ENCODE measurements around the gene HTT.
"Not testable (repeated sequence)": the region's sequence is repeated elsewhere in the genome, so short reads cannot be mapped to it uniquely, and the experiment has no call there.

Gene HTT

GRCh38 chr4:3046162-3046561, 28.3 kb upstream of the HTT start:
- DNase-seq (ENCODE audit: low read depth, low spot score) = no peak

DNA sequence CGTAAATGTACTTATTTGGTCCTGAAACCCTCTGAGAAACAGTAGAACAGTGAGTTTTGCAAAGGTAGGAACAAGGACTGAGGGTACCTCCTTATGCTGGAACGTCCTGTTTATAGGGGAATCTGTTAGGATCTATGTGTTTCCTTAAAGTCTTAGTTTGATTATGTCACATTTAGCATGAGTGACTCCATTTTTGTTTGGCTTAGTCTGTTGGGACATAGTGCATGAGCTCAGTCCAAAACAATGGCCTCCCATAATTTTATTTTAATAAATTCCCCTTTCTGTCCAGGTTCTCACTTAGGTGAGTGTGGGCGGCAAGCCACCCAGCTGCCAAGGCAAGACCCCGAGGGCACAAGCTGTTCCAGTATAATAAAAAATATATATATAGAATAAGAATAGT, 27.9 kb upstream of the HTT start:
- no peak for DNase-seq (ENCODE audit: low read depth, low spot score)

GRCh38 chr4:3047464-3048286, 26.8 kb upstream of the HTT start:
- DNase-seq (ENCODE audit: low read depth, low spot score) = peak; percentile 45

DNA sequence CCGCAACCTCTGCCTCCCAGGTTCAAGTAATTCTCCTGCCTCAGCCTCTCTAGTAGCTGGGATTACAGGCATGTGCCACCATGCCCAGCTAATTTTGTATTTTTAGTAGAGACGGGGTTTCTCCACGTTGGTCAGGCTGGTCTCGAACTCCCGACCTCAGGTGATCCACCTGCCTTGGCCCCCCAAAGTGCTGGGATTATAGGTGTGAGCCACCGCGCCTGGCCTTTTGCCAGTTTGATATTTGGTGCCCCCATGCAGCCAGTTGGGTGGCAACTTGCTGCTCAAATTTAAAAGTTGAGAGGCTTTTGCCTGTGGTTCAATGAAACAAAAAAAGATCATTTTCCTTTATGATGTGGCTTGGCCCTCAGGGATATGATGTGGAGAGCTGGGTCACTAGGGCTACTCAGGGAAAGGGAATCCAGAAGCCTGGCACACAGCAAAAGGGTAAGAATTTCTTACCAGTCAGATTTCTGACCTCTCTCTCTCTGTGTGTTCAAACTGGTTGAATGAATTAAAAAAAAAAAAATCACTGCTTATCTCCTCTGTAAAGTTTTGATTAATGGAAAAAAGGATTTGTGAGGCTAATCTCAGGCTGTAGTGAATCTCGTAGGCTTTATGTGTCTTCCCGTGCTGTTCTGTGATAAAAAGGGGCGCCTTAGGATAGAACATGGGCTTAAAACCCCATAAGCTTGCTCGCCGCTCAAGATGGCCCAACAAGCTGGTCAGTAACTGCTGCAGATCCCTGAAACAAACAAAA, 23.2 kb upstream of the HTT start:
- DNase-seq (ENCODE audit: low read depth, low spot score) = not testable (repeated sequence)

DNA sequence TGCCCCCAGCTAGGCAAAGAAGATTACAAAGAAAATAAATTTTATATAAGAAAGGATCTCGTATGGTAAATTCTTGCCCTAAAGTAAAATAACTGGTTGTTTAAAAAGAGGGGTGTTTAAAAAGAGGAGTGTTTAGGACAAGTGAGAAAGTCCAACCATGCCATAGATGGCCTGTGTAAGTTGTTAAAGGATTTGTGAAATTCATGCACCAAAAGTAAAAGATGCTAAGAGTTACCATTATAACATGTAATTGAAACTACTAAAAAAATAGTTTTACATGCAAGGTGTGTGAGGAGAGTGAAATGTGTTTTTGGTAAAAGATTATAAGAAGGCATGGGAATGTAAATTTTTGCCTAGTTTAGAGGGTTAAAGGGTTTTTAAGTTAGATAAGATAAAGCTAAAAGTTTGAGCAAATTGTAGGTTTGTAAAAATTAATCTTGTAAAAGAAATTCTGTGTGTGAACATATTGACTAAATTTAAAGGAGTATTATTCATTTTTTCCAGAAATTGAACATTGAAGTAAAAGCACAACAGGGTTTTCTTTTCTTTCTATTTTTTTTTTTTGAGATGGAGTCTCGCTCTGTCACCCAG, 20.2 kb upstream of the HTT start:
- no peak for DNase-seq (ENCODE audit: low read depth, low spot score)

DNA sequence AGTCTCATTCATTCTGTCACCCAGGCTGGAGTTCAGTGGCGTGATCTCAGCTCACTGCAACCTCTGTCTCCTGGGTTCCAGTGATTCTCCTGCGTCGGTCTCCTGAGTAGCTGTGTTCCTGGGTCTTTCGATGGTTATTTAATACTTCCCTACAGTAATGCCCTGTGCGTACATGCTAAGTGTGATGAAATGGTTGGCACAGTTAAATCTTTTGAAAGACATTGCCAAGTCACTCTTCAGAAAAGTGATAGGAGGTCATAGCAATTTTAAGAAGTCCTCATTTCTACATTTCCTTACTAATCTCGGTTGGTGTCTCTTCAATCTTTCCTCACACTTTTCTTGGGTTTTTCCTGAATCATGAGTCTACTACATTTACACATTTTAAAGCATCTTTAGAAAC, 14.5 kb upstream of the HTT start:
- DNase-seq (ENCODE audit: low read depth, low spot score) = no peak

DNA sequence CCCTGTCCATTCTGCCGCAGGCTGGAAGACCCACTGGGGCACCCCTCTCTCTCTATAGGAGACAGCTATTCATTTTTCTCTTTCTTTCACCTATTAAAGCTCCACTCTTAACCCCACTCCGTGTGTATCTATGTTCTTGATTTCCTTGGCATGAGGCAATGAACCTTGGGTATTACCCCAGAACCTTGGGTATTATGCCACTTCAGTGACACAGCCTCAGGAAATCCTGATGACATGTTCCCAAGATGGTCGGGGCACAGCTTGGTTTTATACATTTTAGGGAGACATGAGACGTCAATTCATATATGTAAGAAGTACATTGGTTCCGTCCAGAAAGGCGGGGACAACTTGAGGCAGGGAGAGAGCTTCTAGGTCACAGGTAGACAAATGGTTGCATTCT, 13.5 kb upstream of the HTT start:
- DNase-seq (ENCODE audit: low read depth, low spot score) = no peak

DNA sequence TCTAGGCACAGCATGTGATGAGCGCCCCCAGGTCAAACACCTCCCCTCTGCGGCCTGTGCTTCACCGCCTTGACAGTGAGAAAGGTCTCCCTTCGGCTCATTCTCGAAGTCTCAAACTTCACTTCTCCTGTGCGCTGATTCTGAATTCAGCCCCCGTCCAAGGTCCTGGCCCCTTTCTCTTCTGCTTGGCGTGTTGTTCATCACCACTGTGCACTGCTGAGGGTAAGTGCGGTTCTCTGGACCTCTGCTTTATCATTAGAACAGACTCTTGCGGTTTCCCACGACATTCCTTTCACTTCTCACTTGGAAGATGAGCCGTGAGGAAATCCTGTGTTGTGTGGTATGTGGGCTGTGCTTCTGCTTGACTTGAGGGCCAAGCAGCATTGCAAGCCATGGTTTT, 12.0 kb upstream of the HTT start:
- DNase-seq (ENCODE audit: low read depth, low spot score) = no peak

DNA sequence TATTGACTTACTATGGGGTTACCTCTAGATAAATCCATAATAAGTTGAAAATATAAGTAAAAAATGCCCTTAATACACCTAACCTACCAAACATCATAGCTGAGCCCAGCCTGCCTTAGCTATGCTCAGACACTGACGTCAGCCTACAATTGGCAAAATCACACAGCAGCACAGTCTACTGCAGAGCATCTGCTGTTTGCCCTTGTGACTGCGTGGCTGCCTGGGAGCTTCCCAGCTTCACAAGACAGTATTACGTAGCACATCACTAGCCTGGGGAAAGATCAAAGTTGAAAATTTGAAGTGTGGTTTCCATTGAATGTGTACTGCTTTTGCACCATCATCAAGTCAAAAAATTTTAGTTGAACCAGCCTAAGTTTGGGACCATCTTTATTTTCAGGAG, 8.9 kb upstream of the HTT start:
- DNase-seq (ENCODE audit: low read depth, low spot score) = no peak

- DNase-seq (ENCODE audit: low read depth, low spot score) = no peak
Measured at GRCh38 chr4:3066836-3067400, 7.6 kb upstream of the HTT start.

DNA sequence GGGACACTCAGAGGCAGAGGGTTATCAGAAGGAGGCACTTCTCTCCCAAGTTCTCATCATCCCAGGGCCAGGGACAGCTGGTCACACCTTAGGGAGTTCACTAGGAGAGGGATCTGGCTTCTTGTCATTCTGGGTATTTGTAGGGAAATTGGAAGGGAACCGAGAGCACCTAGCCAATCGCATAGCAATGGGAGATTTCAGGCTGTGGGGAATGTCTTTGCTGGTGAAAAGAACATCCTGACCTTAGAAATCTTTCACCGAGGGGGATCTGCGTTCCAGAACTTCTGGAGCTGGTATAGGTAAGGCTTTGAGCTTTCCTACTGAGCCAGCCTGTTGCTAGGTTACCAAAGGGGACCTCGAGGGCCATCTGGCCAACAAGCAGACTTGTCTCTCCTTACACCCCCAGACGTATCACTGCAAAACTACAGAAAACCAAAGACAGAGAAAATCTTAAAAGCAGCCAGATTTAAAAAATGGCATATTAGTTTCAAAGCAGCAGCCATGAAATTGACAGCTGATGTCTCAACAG, 6.9 kb upstream of the HTT start:
- DNase-seq (ENCODE audit: low read depth, low spot score) = no peak

- no peak for DNase-seq (ENCODE audit: low read depth, low spot score)
Measured at GRCh38 chr4:3069661-3070199, 4.8 kb upstream of the HTT start.

- no peak for DNase-seq (ENCODE audit: low read depth, low spot score)
Measured at GRCh38 chr4:3070709-3071500, 3.6 kb upstream of the HTT start.

DNA sequence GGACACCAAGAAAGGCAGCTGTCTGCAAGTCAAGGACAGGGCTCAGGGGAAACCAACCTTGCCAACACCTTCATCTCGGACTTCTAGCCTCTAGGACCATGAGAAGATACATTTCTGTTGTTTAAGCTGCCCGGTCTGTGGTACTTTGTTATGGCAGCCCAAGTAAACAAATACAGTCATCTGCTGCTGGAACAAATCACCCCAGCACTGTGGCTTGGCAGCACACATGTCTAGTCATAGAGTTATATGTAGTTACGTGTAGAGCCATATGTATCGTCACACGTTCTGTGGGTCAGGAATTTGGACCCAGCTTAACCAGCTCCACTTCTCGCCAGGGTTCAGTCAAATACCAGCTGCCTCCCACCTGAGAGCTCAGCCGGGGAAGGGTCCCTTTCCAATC, 2.7 kb upstream of the HTT start:
- DNase-seq (ENCODE audit: low read depth, low spot score) = no peak

DNA sequence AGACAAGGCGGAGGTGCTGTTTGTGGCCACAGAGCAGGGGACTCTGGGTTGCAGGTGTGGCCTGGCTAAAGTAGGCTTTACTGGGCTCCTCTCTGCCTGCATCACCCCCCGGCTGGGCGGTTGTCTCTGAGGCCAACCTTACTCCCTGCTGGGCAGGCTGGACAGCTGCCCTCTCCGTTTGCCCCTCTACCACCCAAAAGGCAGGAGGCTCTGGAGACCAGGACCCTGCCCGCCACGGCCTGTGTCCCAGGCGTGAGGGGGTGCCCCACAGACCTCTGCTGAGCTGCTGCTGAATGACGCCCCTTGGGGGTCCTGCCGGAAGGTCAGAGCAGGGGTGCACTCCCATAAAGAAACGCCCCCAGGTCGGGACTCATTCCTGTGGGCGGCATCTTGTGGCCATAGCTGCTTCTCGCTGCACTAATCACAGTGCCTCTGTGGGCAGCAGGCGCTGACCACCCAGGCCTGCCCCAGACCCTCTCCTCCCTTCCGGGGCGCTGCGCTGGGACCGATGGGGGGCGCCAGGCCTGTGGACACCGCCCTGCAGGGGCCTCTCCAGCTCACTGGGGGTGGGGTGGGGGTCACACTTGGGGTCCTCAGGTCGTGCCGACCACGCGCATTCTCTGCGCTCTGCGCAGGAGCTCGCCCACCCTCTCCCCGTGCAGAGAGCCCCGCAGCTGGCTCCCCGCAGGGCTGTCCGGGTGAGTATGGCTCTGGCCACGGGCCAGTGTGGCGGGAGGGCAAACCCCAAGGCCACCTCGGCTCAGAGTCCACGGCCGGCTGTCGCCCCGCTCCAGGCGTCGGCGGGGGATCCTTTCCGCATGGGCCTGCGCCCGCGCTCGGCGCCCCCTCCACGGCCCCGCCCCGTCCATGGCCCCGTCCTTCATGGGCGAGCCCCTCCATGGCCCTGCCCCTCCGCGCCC, 1.1 kb upstream of the HTT start:
- DNase-seq (ENCODE audit: low read depth, low spot score) = no peak

DNA sequence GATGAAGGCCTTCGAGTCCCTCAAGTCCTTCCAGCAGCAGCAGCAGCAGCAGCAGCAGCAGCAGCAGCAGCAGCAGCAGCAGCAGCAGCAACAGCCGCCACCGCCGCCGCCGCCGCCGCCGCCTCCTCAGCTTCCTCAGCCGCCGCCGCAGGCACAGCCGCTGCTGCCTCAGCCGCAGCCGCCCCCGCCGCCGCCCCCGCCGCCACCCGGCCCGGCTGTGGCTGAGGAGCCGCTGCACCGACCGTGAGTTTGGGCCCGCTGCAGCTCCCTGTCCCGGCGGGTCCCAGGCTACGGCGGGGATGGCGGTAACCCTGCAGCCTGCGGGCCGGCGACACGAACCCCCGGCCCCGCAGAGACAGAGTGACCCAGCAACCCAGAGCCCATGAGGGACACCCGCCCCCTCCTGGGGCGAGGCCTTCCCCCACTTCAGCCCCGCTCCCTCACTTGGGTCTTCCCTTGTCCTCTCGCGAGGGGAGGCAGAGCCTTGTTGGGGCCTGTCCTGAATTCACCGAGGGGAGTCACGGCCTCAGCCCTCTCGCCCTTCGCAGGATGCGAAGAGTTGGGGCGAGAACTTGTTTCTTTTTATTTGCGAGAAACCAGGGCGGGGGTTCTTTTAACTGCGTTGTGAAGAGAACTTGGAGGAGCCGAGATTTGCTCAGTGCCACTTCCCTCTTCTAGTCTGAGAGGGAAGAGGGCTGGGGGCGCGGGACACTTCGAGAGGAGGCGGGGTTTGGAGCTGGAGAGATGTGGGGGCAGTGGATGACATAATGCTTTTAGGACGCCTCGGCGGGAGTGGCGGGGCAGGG, 568 bp downstream of the HTT start:
- peak; percentile 10 for DNase-seq (ENCODE audit: low read depth, low spot score)

DNA sequence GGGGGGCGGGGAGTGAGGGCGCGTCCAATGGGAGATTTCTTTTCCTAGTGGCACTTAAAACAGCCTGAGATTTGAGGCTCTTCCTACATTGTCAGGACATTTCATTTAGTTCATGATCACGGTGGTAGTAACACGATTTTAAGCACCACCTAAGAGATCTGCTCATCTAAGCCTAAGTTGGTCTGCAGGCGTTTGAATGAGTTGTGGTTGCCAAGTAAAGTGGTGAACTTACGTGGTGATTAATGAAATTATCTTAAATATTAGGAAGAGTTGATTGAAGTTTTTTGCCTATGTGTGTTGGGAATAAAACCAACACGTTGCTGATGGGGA, 1.1 kb downstream of the HTT start:
- DNase-seq (ENCODE audit: low read depth, low spot score) = no peak

- no peak for DNase-seq (ENCODE audit: low read depth, low spot score)
Measured at GRCh38 chr4:3077796-3078195, 3.3 kb downstream of the HTT start.

DNA sequence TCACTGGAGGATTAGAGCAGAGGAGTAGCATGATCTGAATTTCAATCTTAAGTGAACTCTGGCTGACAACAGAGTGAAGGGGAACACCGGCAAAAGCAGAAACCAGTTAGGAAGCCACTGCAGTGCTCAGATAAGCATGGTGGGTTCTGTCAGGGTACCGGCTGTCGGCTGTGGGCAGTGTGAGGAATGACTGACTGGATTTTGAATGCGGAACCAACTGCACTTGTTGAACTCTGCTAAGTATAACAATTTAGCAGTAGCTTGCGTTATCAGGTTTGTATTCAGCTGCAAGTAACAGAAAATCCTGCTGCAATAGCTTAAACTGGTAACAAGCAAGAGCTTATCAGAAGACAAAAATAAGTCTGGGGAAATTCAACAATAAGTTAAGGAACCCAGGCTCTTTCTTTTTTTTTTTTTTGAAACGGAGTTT, 5.2 kb downstream of the HTT start:
- no peak for DNase-seq (ENCODE audit: low read depth, low spot score)

Data from activated CD4-positive, CD25-positive, alpha-beta regulatory T cell treated with anti-CD3 and anti-CD28 coated beads, Interleukin-2, amount 50 U/mL, for 16 hours (primary cell).